Stimulated activated CD8-positive, alpha-beta memory T cell treated with anti-CD3 and anti-CD28 coated beads, Interleukin-12 subunit alpha, Interleukin-12 subunit beta, amount 100 ng/mL, for 24 hours (primary cell): ENCODE results near the gene KCTD11.

Experiments
- DNase-seq: peaks from one replicate; pipeline ENCODE4 v3.0.0-alpha.2; 2020; ENCODE audit errors: extremely low read depth

Gene KCTD11

DNA sequence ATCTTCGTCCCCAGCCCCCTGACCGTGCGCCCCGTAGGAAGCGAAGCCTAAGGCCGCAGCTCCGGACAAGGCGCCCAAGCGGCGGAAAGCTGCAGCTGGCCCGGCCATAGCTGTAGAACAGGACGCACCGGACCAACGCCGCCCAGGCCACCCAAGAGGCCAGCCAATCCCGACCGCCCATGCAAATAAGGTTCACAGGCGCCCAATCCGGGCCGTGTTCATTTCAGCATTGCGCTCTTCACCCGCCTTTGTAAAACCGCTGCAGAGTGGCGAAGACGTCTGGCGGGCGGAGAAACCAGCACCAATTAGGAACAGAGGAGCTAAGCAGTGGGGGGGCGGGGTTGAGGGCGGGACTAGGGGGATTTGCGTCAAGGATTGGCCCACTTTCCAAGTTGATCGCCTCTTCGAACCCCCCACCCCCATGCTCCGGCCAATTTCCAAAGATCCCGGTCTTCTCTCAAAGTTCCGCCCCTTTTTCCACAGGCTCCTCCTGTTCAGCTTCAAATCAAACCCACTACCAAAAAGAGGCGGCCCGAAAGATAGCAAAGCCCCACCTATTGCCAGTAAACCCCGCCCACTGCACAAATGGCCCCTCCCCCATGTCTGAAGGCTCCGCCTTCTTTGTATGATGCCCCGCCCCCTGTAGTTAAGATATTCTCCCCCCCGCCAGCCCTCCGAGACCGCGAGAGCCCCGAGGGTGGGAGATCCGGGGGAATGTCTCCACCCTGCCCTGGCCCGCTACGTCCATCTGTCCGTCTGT lies 52.2 kb downstream of the KCTD11 start, which contains the start of gene TMEM256:
Gene TMEM256 (minus strand): TSS at position 121 of the 760 bp plus-strand sequence. CDS start 13 bp downstream, at position 108.
- peak; percentile 91 for DNase-seq
